Measurements from ENCODE around the gene CPS1.

DNA sequence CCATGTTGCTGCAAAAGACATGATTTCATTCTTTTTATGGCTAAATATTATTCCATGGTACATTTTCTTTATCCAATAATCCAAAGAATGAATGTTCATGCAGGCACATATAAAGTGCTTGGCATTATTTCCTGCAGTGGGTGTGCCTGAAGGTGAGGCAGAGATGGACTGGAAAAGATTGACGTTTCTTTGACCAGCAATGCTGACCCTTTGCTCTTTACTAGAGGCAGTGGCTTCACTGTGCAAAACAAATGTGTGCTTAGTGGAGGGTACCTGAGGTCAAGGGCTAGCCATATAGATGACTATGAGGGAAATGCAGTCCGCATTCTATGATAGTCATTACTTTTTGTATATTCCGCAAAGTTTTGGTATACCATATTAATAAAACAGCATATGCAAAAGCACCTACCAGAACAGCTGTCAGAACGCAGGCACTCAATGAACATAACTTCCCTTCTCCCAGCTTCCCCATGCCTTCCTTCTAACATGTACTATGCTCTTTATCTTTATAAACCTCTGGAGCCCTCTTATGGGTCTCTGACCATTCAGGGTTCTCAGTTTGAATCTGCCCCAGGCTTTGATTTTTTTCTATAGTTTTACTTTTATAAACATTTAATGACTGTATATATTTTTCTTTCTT lies 32.6 kb upstream of the CPS1 start:
- TF ChIP-seq, protein P1, sequence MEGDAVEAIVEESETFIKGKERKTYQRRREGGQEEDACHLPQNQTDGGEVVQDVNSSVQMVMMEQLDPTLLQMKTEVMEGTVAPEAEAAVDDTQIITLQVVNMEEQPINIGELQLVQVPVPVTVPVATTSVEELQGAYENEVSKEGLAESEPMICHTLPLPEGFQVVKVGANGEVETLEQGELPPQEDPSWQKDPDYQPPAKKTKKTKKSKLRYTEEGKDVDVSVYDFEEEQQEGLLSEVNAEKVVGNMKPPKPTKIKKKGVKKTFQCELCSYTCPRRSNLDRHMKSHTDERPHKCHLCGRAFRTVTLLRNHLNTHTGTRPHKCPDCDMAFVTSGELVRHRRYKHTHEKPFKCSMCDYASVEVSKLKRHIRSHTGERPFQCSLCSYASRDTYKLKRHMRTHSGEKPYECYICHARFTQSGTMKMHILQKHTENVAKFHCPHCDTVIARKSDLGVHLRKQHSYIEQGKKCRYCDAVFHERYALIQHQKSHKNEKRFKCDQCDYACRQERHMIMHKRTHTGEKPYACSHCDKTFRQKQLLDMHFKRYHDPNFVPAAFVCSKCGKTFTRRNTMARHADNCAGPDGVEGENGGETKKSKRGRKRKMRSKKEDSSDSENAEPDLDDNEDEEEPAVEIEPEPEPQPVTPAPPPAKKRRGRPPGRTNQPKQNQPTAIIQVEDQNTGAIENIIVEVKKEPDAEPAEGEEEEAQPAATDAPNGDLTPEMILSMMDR (conservative IDR thresholded peaks at IDR 0.05; ENCODE audit: low read depth, low read length), result no peak
- TF ChIP-seq EZH2 (IDR thresholded peaks at IDR 0.05; ENCODE audit: borderline replicate concordance, low read depth, low read length, poor library complexity, severe bottlenecking), result no peak

Measured in A673 (cell line).